Measurements from ENCODE around the gene ATRN. TPM values are rescaled to one million over a fixed set of nuclear protein-coding genes. Genes with fewer than 3 reads are reported as not detected.

ATRN gene
- total RNA-seq, 1 donor from 2014 or later: 37.0 TPM

GRCh38 chr20:3635346-3635745, 164.5 kb downstream of the ATRN start:
- Mint-ChIP-seq H3K4me1 (ENCODE audit: unreplicated experiment) (peaks cover 6% of the 10 kb centered on the region), H3K27ac (ENCODE audit: unreplicated experiment) (no peak overlapping the region), H3K36me3 (ENCODE audit: low read depth, unreplicated experiment) (no peaks in the 10 kb centered on the region), H3K9me3 (ENCODE audit: unreplicated experiment) (no peaks in the 10 kb centered on the region), H3K4me3 (ENCODE audit: unreplicated experiment) (no peak overlapping the region), H3K27me3 (ENCODE audit: unreplicated experiment) (peaks cover 3% of the 10 kb centered on the region)
- no peak for DNase-seq (ENCODE audit: low spot score)
- no peak for TF ChIP-seq CTCF (IDR thresholded peaks at IDR 0.05; ENCODE audit: unreplicated experiment)

DNA sequence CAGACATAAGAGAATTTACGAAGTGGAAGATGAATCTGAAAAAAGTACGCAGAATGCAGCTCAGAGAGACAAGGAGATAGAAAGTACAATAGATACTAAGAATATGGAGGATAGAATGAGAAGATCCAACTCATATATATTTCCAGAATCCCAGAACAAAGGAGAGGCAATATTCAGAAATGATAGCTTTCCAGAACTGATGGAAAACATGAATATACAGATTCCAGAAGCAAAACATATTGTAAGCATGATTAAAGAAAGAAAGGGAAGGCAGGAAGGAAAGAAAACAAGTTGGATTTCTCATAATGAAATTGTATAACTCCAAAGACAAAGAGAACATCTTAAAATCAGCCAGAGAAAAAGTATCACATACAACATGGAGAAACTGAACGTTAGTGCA, 169.4 kb downstream of the ATRN start:
- Mint-ChIP-seq H3K4me3 (ENCODE audit: unreplicated experiment) (no peak overlapping the region), H3K36me3 (ENCODE audit: low read depth, unreplicated experiment) (peaks cover 13% of the 10 kb centered on the region), H3K27me3 (ENCODE audit: unreplicated experiment) (no peaks in the 10 kb centered on the region), H3K27ac (ENCODE audit: unreplicated experiment) (no peak overlapping the region), H3K9me3 (ENCODE audit: unreplicated experiment) (no peaks in the 10 kb centered on the region), H3K4me1 (ENCODE audit: unreplicated experiment) (no peaks in the 10 kb centered on the region)
- TF ChIP-seq CTCF (IDR thresholded peaks at IDR 0.05; ENCODE audit: unreplicated experiment): no peak
- no peak for DNase-seq (ENCODE audit: low spot score)

DNA sequence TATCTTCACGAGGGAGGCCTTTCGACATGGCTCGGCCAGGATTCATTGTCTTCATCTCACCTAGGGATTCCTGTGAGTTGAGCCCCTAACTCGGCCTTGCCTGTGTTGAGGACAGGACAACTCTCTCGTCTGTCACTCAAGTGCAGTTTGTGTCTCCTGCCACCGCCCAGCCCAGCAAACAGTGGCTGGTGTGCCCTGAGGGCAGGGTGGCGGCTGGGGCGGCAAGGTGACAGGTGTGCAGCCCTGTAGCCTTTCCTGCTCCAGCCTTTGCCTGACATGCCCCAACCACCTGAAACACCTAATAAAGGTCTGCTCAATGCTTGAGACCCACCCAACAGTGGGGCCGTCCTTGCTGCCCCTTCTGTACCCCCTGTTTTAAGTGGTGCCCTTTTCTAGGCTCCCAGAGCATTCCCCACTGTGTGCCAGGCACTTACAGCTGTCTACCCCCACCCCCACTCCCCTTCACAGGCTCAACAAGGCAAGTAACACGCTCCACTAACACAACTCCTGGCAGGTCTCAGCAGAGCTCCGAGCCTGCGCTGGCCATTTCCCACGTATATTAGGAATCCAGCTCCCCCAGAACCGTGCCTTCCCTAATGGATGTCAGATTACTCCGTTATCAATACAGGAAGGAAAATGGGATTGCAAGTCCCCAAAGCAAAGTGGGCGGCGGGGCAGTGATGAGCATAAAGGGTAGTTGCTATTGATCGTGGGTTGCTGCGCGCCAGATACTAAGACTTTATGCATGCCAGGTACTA, 174.7 kb downstream of the ATRN start:
- peaks cover 24% of the 10 kb centered on the region for H3K36me3 Mint-ChIP-seq (ENCODE audit: low read depth, unreplicated experiment)
- H3K27me3 Mint-ChIP-seq (ENCODE audit: unreplicated experiment): peaks cover 3% of the 10 kb centered on the region
- DNase-seq (ENCODE audit: low spot score): no peak
- H3K9me3 Mint-ChIP-seq (ENCODE audit: unreplicated experiment): no peaks in the 10 kb centered on the region
- no peak overlapping the region for H3K4me3 Mint-ChIP-seq (ENCODE audit: unreplicated experiment)
- no peak overlapping the region for H3K27ac Mint-ChIP-seq (ENCODE audit: unreplicated experiment)
- TF ChIP-seq CTCF (IDR thresholded peaks at IDR 0.05; ENCODE audit: unreplicated experiment): no peak
- peaks cover 3% of the 10 kb centered on the region for H3K4me1 Mint-ChIP-seq (ENCODE audit: unreplicated experiment)

DNA sequence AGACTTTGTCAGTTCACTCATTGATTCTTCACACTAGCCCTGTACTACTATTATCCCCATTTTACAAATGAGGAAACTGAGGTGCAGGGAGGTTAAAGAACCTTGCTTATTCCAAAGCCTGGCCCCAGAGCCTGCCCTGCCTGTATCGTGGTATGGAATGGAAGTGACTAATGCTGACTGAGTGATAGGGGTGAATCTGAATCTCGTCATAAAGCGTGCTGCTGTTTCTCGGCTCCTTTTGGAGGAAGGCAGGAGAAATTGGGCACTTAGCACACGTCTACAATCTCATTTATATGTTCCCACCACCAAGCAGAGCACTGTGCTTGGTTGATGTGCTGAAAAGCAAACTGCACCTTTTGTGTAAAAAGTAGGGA, 175.2 kb downstream of the ATRN start:
- Mint-ChIP-seq H3K36me3 (ENCODE audit: low read depth, unreplicated experiment) (peaks cover 21% of the 10 kb centered on the region), H3K27ac (ENCODE audit: unreplicated experiment) (no peak overlapping the region), H3K27me3 (ENCODE audit: unreplicated experiment) (peaks cover 3% of the 10 kb centered on the region), H3K4me1 (ENCODE audit: unreplicated experiment) (peaks cover 3% of the 10 kb centered on the region), H3K4me3 (ENCODE audit: unreplicated experiment) (peak overlapping the region; percentile 47), H3K9me3 (ENCODE audit: unreplicated experiment) (no peaks in the 10 kb centered on the region)
- TF ChIP-seq CTCF (IDR thresholded peaks at IDR 0.05; ENCODE audit: unreplicated experiment): no peak
- no peak for DNase-seq (ENCODE audit: low spot score)

DNA sequence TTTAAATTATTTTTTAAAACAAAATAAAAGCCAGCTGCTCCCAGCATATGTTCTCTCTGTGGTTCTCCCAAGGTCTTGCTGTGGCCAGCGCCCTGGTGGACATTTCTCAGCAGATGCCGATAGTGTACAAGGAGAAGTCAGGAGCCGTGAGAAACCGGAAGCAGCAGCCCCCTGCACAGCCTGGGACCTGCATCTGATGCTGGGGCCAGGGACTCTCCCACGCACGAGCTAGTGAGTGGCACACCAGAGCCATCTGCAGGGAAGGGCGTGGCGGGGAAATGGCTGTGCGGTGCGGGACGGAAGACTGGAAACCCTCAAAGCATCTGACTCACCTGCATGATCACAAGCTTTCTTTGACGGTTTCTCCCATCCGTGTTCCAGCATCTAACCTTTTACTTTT, 175.8 kb downstream of the ATRN start:
- no peaks in the 10 kb centered on the region for H3K9me3 Mint-ChIP-seq (ENCODE audit: unreplicated experiment)
- no peak for DNase-seq (ENCODE audit: low spot score)
- no peak overlapping the region for H3K4me3 Mint-ChIP-seq (ENCODE audit: unreplicated experiment)
- no peak overlapping the region for H3K27ac Mint-ChIP-seq (ENCODE audit: unreplicated experiment)
- H3K36me3 Mint-ChIP-seq (ENCODE audit: low read depth, unreplicated experiment): peaks cover 21% of the 10 kb centered on the region
- peaks cover 3% of the 10 kb centered on the region for H3K27me3 Mint-ChIP-seq (ENCODE audit: unreplicated experiment)
- H3K4me1 Mint-ChIP-seq (ENCODE audit: unreplicated experiment): peaks cover 3% of the 10 kb centered on the region
- no peak for TF ChIP-seq CTCF (IDR thresholded peaks at IDR 0.05; ENCODE audit: unreplicated experiment)
